ENCODE measurements around the gene PGBD5.

Gene PGBD5

DNA sequence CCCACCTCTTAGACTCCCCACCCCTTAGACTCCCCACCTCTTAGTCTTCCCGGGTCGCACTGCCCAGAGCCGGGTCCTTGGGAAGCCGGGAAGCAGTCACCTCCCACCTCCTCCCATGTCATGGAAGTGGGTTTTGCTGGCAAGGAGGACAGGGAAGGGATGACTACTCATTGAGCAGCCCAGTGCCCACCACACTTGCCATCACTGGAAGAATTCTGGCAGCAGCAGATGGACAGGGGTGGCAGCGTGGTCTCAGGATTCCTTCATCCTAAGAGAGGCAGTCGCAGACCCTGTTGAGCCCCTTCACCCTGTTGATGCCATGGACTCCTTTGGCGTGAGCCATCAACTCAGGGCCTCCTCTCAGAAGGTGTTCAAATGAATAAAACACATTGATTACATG, 140.8 kb downstream of the PGBD5 start:
- no peak overlapping the region for H3K4me3 ChIP-seq (ENCODE audit: control insufficient read depth, low read depth, low read length)
- TF ChIP-seq, protein P1, sequence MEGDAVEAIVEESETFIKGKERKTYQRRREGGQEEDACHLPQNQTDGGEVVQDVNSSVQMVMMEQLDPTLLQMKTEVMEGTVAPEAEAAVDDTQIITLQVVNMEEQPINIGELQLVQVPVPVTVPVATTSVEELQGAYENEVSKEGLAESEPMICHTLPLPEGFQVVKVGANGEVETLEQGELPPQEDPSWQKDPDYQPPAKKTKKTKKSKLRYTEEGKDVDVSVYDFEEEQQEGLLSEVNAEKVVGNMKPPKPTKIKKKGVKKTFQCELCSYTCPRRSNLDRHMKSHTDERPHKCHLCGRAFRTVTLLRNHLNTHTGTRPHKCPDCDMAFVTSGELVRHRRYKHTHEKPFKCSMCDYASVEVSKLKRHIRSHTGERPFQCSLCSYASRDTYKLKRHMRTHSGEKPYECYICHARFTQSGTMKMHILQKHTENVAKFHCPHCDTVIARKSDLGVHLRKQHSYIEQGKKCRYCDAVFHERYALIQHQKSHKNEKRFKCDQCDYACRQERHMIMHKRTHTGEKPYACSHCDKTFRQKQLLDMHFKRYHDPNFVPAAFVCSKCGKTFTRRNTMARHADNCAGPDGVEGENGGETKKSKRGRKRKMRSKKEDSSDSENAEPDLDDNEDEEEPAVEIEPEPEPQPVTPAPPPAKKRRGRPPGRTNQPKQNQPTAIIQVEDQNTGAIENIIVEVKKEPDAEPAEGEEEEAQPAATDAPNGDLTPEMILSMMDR (IDR thresholded peaks at IDR 0.05; ENCODE audit: control insufficient read depth, insufficient read depth, low read depth, low read length, missing control alignments), result no peak
- no peak for DNase-seq (ENCODE audit: low read depth)

DNA sequence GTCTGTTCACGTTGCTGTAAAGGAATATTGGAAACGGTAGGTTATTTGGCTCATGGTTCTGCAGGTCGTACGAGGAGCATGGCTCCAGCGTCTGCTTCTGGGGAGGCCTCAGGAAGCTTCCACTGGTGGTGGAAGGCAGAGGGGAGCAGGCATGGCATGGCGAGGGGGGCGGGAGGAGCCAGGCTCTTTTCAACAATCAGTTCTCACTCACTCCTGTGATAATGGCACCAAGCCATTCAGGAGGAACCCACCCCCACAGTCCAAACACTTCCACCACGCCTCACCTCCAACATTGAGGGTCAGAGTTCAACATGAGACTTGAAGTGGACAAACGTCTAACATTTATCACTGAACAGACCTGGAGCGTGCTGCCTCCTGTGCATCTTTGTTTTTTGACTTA, 141.2 kb downstream of the PGBD5 start:
- H3K4me3 ChIP-seq (ENCODE audit: control insufficient read depth, low read depth, low read length), result no peak overlapping the region
- no peak for DNase-seq (ENCODE audit: low read depth)
- TF ChIP-seq, protein P1 (IDR thresholded peaks at IDR 0.05; ENCODE audit: control insufficient read depth, insufficient read depth, low read depth, low read length, missing control alignments), result no peak

DNA sequence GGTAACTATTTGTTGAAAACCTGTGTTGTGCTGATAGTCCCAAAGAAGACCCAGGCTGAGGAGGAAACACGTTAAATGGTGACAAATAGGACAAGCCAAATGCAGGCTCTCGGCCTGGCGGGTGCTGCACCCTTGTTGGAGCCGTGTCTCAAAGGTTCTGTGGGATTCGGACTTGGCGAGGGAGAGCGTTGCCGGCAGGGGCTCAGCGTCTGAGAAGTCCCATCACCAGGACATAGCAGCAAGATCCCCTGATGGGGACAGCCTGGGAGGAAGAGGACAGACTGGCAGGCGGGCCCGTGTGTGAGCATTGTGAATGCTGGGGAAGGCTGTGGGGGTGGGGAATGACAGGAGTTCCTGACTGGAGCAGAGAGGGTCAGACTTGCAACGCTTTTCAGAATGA, 142.5 kb downstream of the PGBD5 start:
- DNase-seq (ENCODE audit: low read depth), result no peak
- TF ChIP-seq, protein P1 (IDR thresholded peaks at IDR 0.05; ENCODE audit: control insufficient read depth, insufficient read depth, low read depth, low read length, missing control alignments), result no peak
- H3K4me3 ChIP-seq (ENCODE audit: control insufficient read depth, low read depth, low read length), result no peak overlapping the region

DNA sequence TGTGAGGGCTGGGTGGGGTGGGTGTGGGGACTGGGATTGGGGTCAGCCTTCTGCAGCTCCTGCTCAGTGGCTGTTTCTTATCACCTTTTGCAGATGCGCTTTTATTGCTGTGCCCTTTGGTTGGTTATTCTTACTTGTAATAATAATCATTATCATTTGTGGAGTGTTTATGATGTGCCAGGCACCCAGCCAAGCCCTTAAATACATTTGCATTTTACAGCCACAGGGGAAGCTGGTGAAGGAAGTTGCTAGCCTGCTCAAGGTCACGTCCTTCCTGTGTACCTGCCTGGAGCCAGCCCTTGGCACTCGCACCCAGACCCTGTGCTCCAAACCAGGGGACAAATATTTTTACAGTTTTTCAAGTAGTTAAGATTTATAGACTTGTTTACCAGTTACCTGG, 144.0 kb downstream of the PGBD5 start:
- no peak for DNase-seq (ENCODE audit: low read depth)

DNA sequence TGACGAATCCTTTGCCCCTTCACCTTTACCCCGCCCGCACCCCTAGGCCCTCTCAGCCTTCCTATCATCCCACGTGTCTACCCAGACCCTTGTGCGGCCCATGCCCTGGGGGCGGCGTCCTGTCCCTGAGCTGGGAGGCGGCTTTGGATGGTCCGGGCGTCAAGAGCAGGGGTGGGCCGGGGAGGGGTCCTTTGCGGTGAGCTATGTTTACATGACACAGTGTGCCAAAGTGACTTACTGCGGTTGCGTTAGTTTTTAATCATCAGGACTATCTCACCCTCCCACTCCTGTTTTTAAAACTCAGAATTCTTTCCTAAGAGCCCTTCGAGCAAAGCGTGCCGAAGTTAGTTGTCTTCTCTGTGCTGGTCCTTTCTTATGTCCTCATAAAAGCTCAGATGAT, 144.6 kb downstream of the PGBD5 start:
- H3K4me3 ChIP-seq (ENCODE audit: control insufficient read depth, low read depth, low read length), result no peak overlapping the region
- DNase-seq (ENCODE audit: low read depth), result no peak

More for the DNA sequence above, 144.0 kb downstream of the PGBD5 start:
- H3K4me3 ChIP-seq (ENCODE audit: control insufficient read depth, low read depth, low read length), result no peak overlapping the region
- TF ChIP-seq, protein P1 (IDR thresholded peaks at IDR 0.05; ENCODE audit: control insufficient read depth, insufficient read depth, low read depth, low read length, missing control alignments), result no peak

DNA sequence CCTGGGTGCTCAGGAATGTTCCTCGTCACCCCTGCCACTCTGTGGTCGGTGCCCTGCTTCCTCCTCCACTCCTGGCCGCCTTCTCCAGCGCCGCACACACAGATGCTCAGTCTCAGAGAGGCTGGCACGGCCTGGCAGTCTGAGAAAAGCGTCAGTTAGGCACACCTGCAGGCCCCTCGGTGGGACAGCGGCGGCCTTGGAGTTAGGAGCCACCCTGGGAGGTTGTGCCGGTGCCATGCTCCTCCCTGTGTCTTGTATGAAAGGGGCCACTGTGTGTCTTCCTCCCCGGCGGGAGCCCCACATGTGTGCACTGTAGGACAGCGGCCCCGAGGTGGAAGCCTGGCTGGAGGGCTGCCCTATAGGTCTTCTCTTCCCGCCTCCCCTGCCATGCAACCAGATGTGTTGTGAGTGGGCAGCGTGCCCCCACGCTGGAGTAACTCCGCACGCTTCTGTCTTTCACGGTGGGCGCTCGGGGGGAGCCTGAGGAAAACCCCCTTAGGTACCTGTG, 145.2 kb downstream of the PGBD5 start:
- H3K4me3 ChIP-seq (ENCODE audit: control insufficient read depth, low read depth, low read length), result no peak overlapping the region
- TF ChIP-seq, protein P1 (IDR thresholded peaks at IDR 0.05; ENCODE audit: control insufficient read depth, insufficient read depth, low read depth, low read length, missing control alignments), result no peak
- DNase-seq (ENCODE audit: low read depth), result no peak

More for the DNA sequence above, 144.6 kb downstream of the PGBD5 start:
- TF ChIP-seq, protein P1 (IDR thresholded peaks at IDR 0.05; ENCODE audit: control insufficient read depth, insufficient read depth, low read depth, low read length, missing control alignments), result no peak

Measured in AG09309 (cell line).